GM21576 (cell line): Measurements from ENCODE around the gene TFIP11.

Experiments
- ATAC-seq: cut with Tn5 transposase; IDR thresholded peaks from one replicate; pipeline ENCODE4 v1.9.1; 2021; ENCODE audit warnings: mild to moderate bottlenecking, moderate library complexity; ENCODE audit not compliant: unreplicated experiment

Gene TFIP11

GRCh38 chr22:26479792-26480610 is 32.3 kb downstream of the TFIP11 start:
- ATAC-seq: no peak

- no peak for ATAC-seq
Measured at GRCh38 chr22:26479043-26479791, 33.1 kb downstream of the TFIP11 start.

GRCh38 chr22:26477341-26477731 is 34.9 kb downstream of the TFIP11 start:
- ATAC-seq: no peak

- ATAC-seq: no peak
Measured at GRCh38 chr22:26476705-26477340, 35.5 kb downstream of the TFIP11 start.

GRCh38 chr22:26474682-26475081 is 37.6 kb downstream of the TFIP11 start:
- ATAC-seq: no peak

- no peak for ATAC-seq
Measured at GRCh38 chr22:26471522-26471921, 40.8 kb downstream of the TFIP11 start.

- ATAC-seq: no peak
Measured at GRCh38 chr22:26470807-26471206, 41.5 kb downstream of the TFIP11 start.

- no peak for ATAC-seq
Measured at GRCh38 chr22:26466196-26466595, 46.1 kb downstream of the TFIP11 start.

- no peak for ATAC-seq
Measured at GRCh38 chr22:26464312-26464711, 48.0 kb downstream of the TFIP11 start.

GRCh38 chr22:26463688-26464087 is 48.6 kb downstream of the TFIP11 start:
- no peak for ATAC-seq

- ATAC-seq: no peak
Measured at GRCh38 chr22:26463101-26463661, 49.1 kb downstream of the TFIP11 start.

- ATAC-seq: no peak
Measured at GRCh38 chr22:26462641-26463040, 49.6 kb downstream of the TFIP11 start.

- no peak for ATAC-seq
Measured at GRCh38 chr22:26462051-26462450, 50.2 kb downstream of the TFIP11 start.

GRCh38 chr22:26461188-26461810 is 51.0 kb downstream of the TFIP11 start:
- ATAC-seq: no peak

GRCh38 chr22:26460202-26460601 is 52.1 kb downstream of the TFIP11 start:
- no peak for ATAC-seq

GRCh38 chr22:26457661-26458272 is 54.5 kb downstream of the TFIP11 start:
- ATAC-seq: no peak

- no peak for ATAC-seq
Measured at GRCh38 chr22:26453812-26454500, 58.3 kb downstream of the TFIP11 start.

- ATAC-seq: no peak
Measured at GRCh38 chr22:26453216-26453615, 59.1 kb downstream of the TFIP11 start.

GRCh38 chr22:26452236-26453016 is 59.8 kb downstream of the TFIP11 start:
- no peak for ATAC-seq
